Stomach (tissue), 4 donors: ENCODE results near the gene SLC6A15.

Experiments
- CTCF ChIP-seq, 7 experiments: fragments of 450-650 bp in 4 of 7; fragments of 200-600 bp in 3 of 7; sonication (generic) in 3 of 7; IDR thresholded peaks; one replicate each; pipeline ENCODE4 v1.5.1; 2016 to 2019; ENCODE audit warnings: antibody characterized with exemption in 7 of 7, control low read depth in 2 of 7, mild to moderate bottlenecking in 1 of 7
- POLR2A ChIP-seq, 4 donors: fragments of 450-650 bp; IDR thresholded peaks; one replicate each; pipeline ENCODE4 v1.6.1; 2016; ENCODE audit warnings: antibody characterized with exemption in 4 of 4, control low read depth in 2 of 4, mild to moderate bottlenecking in 1 of 4, moderate library complexity in 1 of 4
- POLR2AphosphoS5 ChIP-seq, 3 donors: sonication (generic); formaldehyde crosslinking; IDR thresholded peaks; one replicate each; pipeline ENCODE4 v1.6.1; 2016; ENCODE audit warnings: antibody characterized with exemption in 3 of 3

- TF ChIP-seq POLR2A (IDR thresholded peaks at IDR 0.05) = no peak
- no peak for TF ChIP-seq POLR2AphosphoS5 (IDR thresholded peaks at IDR 0.05)
- TF ChIP-seq CTCF (IDR thresholded peaks at IDR 0.05) = no peak
Observed at GRCh38 chr12:84920331-84920730, 7.7 kb upstream of the SLC6A15 start.
